ENCODE measurements around the gene SRD5A1. TPM values are rescaled to one million over a fixed set of nuclear protein-coding genes. Genes with fewer than 3 reads are reported as not detected.

The SRD5A1 gene
- total RNA-seq, 1 experiment from 2014 or later, result 29.9 TPM

- no peaks in the 10 kb centered on the region for H3K9me3 Mint-ChIP-seq
- H2BK120ac ChIP-seq (ENCODE audit: low read depth, low read length, poor library complexity, severe bottlenecking), result no peak overlapping the region
- no peaks in the 10 kb centered on the region for H4K20me1 ChIP-seq (ENCODE audit: control insufficient read depth, insufficient read depth, insufficient read length)
Observed at GRCh38 chr5:6623941-6624340, 9.3 kb upstream of the SRD5A1 start.

More at GRCh38 chr5:6623941-6624340, 9.3 kb upstream of the SRD5A1 start:
- Histone ChIP-seq H2BK15ac (ENCODE audit: low read depth, low read length) (no peak overlapping the region), H4K8ac (replicated peaks; ENCODE audit: insufficient read length, low read depth, low read length) (no peak overlapping the region), H3K23ac (ENCODE audit: insufficient read length, low read depth, low read length) (no peak overlapping the region), H3K4ac (ENCODE audit: low read depth, low read length) (no peak overlapping the region), H3K9ac (ENCODE audit: extremely low read depth, insufficient read length, low read length) (no peak overlapping the region), H3K18ac (ENCODE audit: insufficient read length, low read depth, low read length) (no peak overlapping the region), H3K56ac (ENCODE audit: insufficient read length, low read depth, low read length) (no peak overlapping the region), H3K27ac (ENCODE audit: insufficient read length, low read depth, low read length) (no peak overlapping the region), H2AK5ac (ENCODE audit: insufficient read length, low read length) (no peak overlapping the region), H3K4me1 (ENCODE audit: insufficient read depth, low read length) (no peaks in the 10 kb centered on the region), H2BK5ac (ENCODE audit: insufficient read length, low read length) (no peak overlapping the region), H4K91ac (ENCODE audit: insufficient read length, low read depth, low read length) (no peak overlapping the region), H2BK12ac (ENCODE audit: insufficient read length, low read depth, low read length) (no peak overlapping the region), H3K79me2 (ENCODE audit: insufficient read depth, low read length) (no peaks in the 10 kb centered on the region; the same call in 1 of the 2 replicates), H2BK20ac (ENCODE audit: low read depth, low read length, poor library complexity, severe bottlenecking) (no peak overlapping the region), H3K27me3 (ENCODE audit: insufficient read depth, low read length) (no peaks in the 10 kb centered on the region), H4K5ac (ENCODE audit: insufficient read length, low read depth, low read length) (no peak overlapping the region), H2AFZ (ENCODE audit: low read length) (no peak overlapping the region), H3K23me2 (ENCODE audit: insufficient read length, low read depth, low read length, poor library complexity, severe bottlenecking) (no peaks in the 10 kb centered on the region), H3K14ac (ENCODE audit: insufficient read depth, low read length) (no peak overlapping the region), H3K9me3 (ENCODE audit: control insufficient read depth, low read depth, low read length) (no peaks in the 10 kb centered on the region), H3T11ph (ENCODE audit: low read length) (no peak overlapping the region), H3K4me2 (ENCODE audit: insufficient read depth, insufficient read length, low read length) (no peak overlapping the region), H3K79me1 (ENCODE audit: insufficient read depth, low read depth, low read length, poor library complexity, severe bottlenecking) (peaks cover 12% of the 10 kb centered on the region)
- no CpG with 5 or more reads among the region's 3 CpGs for WGBS (ENCODE audit: extremely low coverage, insufficient read length, low lambda C conversion rate)
- no peak overlapping the region; a peak in 1 of 7 replicates for H3K27ac Mint-ChIP-seq
- no peak overlapping the region for H3K4me3 Mint-ChIP-seq
- peaks cover 47 to 87% (median 72%) of the 10 kb centered on the region in 3 experiments; a peak in 6 of 7 replicates for H3K36me3 Mint-ChIP-seq (ENCODE audit: insufficient read depth in 1 of 3, low read depth in 3 of 3)
- no peak for DNase-seq
- H3K27me3 Mint-ChIP-seq (ENCODE audit: low read depth), result no peaks in the 10 kb centered on the region
- no peak for TF ChIP-seq CTCF (conservative IDR thresholded peaks at IDR 0.05)
- no peaks in the 10 kb centered on the region for H3K4me1 Mint-ChIP-seq

All from H9 (cell line).